ENCODE measurements around the gene CELA2B.

DNA sequence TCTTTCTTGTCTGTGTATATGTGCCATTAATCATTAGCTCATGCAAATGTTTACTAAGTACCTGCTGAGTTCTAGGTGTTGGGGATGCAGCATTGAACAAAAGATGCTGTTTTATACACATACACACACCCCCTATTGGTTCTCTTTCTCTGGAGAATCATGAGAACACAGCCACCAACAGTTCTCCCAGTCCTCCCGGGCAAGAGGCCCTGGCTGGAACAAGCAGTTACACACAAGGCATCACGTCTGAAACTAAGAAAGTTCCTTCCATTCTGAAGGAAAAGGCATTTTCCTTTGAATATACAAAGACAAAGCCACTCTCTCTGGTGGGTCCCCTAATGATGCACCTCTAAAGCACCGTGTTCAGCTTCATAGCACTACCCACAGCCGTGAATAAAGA lies 37.3 kb downstream of the CELA2B start:
- no peak for TF ChIP-seq EZH2 (IDR thresholded peaks at IDR 0.05; ENCODE audit: borderline replicate concordance, insufficient read depth, low read depth, low read length, poor library complexity, severe bottlenecking)
- TF ChIP-seq, protein P1, sequence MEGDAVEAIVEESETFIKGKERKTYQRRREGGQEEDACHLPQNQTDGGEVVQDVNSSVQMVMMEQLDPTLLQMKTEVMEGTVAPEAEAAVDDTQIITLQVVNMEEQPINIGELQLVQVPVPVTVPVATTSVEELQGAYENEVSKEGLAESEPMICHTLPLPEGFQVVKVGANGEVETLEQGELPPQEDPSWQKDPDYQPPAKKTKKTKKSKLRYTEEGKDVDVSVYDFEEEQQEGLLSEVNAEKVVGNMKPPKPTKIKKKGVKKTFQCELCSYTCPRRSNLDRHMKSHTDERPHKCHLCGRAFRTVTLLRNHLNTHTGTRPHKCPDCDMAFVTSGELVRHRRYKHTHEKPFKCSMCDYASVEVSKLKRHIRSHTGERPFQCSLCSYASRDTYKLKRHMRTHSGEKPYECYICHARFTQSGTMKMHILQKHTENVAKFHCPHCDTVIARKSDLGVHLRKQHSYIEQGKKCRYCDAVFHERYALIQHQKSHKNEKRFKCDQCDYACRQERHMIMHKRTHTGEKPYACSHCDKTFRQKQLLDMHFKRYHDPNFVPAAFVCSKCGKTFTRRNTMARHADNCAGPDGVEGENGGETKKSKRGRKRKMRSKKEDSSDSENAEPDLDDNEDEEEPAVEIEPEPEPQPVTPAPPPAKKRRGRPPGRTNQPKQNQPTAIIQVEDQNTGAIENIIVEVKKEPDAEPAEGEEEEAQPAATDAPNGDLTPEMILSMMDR (IDR thresholded peaks at IDR 0.05), result no peak
